Upper lobe of left lung (tissue), 6 donors: ENCODE measurements around the gene MYO7A. TPM values are rescaled to one million over a fixed set of nuclear protein-coding genes. Genes with fewer than 3 reads are reported as not detected.
A peak's percentile ranks its signal among the peaks of the same experiment; 100 is the strongest.

Source experiments
- ATAC-seq, 2 donors: fragments of 200-7000 bp; cut with Tn5 transposase; one replicate each; pipeline ENCODE4 v1.9.1; 2022; ENCODE audit warnings: mild to moderate bottlenecking in 2 of 2, moderate library complexity in 2 of 2; ENCODE audit not compliant: low FRiP score in 2 of 2
- DNase-seq, 2 donors: peaks; one replicate each; pipeline ENCODE4 v3.0.0-alpha.2; 2019 to 2020
- H3K27ac ChIP-seq, 4 donors: fragments of 200-600 bp; sonication (generic); one replicate each; pipeline ENCODE4 v1.5.1; 2016 to 2019
- H3K27me3 ChIP-seq, 4 donors: fragments of 200-600 bp; sonication (generic); one replicate each; pipeline ENCODE4 v1.5.1; 2017 to 2019
- H3K36me3 ChIP-seq, 4 donors: fragments of 200-600 bp; sonication (generic); one replicate each; pipeline ENCODE4 v1.5.1; 2016 to 2019
- H3K4me1 ChIP-seq, 4 donors: fragments of 200-600 bp; sonication (generic); one replicate each; pipeline ENCODE4 v1.5.1; 2018 to 2019
- H3K4me3 ChIP-seq, 4 donors: fragments of 200-600 bp; sonication (generic); one replicate each; pipeline ENCODE4 v1.5.1; 2017 to 2019; ENCODE audit warnings: mild to moderate bottlenecking in 2 of 4, moderate library complexity in 1 of 4
- H3K9me3 ChIP-seq, 4 donors: fragments of 200-600 bp; sonication (generic); one replicate each; pipeline ENCODE4 v1.5.1; 2018 to 2019
- EP300 ChIP-seq, 4 donors: sonication (generic); formaldehyde crosslinking; IDR thresholded peaks; one replicate each; pipeline ENCODE4 v1.5.1; 2017; ENCODE audit warnings: antibody characterized with exemption in 4 of 4, control low read depth in 2 of 4
- POLR2A ChIP-seq, 4 donors: fragments of 450-650 bp; IDR thresholded peaks; one replicate each; pipeline ENCODE4 v1.5.1; 2016 to 2017; ENCODE audit warnings: antibody characterized with exemption in 4 of 4, mild to moderate bottlenecking in 2 of 4
- POLR2AphosphoS5 ChIP-seq, 2 donors: sonication (generic); formaldehyde crosslinking; IDR thresholded peaks; one replicate each; pipeline ENCODE4 v1.5.1; 2017; ENCODE audit warnings: antibody characterized with exemption in 2 of 2
- WGBS, 2 donors: methylation state at CpG; one replicate each; pipeline ENCODE4 v1.1.5; 2017 to 2018; 5-methylcytosine and 5-hydroxymethylcytosine counted together
- total RNA-seq, 6 donors: library from RNA; depleted of rRNA in 4 of 6; stranded (reverse); fragments of >200 nt in 4 of 6; gene quantifications; one replicate each; pipeline versions ENCODE4 v1.1.0 to v1.2.1, GENCODE V29; 2016 to 2021
- TF ChIP-seq, protein P1 (sequence below), 6 experiments: fragments of 450-650 bp in 4 of 6; fragments of 200-600 bp in 2 of 6; sonication (generic) in 2 of 6; IDR thresholded peaks; one replicate each; pipeline ENCODE4 v1.5.1; 2016 to 2019; ENCODE audit warnings: antibody characterized with exemption in 6 of 6
- donor health status: DM: no; HTN: no; CAD: no; lungs with moderate emphysema.
- donor health status: DM: no; HTN: yes; CAD: no; lungs with severe emphysema.

Gene MYO7A
- total RNA-seq, 6 donors from 2014 or later: 2.4 to 27.2 (median 6.2) TPM

DNA sequence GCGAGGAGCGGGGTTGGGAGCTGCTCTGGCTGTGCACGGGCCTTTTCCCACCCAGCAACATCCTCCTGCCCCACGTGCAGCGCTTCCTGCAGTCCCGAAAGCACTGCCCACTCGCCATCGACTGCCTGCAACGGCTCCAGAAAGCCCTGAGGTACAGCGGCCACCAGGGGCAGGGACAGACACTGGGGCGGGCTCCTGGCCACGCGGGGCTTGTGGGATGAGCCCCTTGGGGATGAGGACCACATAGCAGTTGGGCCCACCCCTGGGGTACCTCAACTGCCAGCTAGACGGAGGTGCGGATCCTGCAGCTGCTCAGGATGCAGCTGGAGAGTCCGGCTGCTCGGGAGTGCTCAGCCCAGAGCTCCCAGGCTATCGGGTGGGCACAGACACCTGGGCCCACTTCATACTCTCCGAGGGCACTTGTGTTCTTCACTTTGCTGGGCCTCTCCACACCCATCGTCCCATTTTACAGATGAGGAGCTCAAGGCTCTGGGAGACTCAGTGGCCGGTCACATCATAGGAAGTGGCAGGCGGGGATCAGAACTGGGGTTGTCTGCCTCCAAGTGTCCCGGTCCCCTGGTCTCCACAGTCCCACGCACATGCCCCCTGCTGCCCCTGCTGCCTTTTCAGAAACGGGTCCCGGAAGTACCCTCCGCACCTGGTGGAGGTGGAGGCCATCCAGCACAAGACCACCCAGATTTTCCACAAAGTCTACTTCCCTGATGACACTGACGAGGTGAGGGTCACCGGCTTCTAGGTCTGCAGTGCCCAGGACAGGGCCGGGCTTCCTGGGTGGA is 77.6 kb downstream of the MYO7A start:
- DNase-seq: peak in 1 of 2 donors; percentile 80
- ATAC-seq: no peak
- Histone ChIP-seq H3K4me3 (no peak overlapping the region), H3K27me3 (no peaks in the 10 kb centered on the region), H3K27ac (no peak overlapping the region), H3K9me3 (no peaks in the 10 kb centered on the region), H3K36me3 (no peaks in the 10 kb centered on the region), H3K4me1 (no peaks in the 10 kb centered on the region)
- 76 to 91% methylated on average over 17 to 20 of the region's 30 CpGs for WGBS, 2 donors
- no peak for TF ChIP-seq EP300 (IDR thresholded peaks at IDR 0.05)
- no peak for TF ChIP-seq POLR2A (IDR thresholded peaks at IDR 0.05)
- TF ChIP-seq POLR2AphosphoS5 (IDR thresholded peaks at IDR 0.05): no peak
- TF ChIP-seq, protein P1, sequence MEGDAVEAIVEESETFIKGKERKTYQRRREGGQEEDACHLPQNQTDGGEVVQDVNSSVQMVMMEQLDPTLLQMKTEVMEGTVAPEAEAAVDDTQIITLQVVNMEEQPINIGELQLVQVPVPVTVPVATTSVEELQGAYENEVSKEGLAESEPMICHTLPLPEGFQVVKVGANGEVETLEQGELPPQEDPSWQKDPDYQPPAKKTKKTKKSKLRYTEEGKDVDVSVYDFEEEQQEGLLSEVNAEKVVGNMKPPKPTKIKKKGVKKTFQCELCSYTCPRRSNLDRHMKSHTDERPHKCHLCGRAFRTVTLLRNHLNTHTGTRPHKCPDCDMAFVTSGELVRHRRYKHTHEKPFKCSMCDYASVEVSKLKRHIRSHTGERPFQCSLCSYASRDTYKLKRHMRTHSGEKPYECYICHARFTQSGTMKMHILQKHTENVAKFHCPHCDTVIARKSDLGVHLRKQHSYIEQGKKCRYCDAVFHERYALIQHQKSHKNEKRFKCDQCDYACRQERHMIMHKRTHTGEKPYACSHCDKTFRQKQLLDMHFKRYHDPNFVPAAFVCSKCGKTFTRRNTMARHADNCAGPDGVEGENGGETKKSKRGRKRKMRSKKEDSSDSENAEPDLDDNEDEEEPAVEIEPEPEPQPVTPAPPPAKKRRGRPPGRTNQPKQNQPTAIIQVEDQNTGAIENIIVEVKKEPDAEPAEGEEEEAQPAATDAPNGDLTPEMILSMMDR (IDR thresholded peaks at IDR 0.05): no peak

DNA sequence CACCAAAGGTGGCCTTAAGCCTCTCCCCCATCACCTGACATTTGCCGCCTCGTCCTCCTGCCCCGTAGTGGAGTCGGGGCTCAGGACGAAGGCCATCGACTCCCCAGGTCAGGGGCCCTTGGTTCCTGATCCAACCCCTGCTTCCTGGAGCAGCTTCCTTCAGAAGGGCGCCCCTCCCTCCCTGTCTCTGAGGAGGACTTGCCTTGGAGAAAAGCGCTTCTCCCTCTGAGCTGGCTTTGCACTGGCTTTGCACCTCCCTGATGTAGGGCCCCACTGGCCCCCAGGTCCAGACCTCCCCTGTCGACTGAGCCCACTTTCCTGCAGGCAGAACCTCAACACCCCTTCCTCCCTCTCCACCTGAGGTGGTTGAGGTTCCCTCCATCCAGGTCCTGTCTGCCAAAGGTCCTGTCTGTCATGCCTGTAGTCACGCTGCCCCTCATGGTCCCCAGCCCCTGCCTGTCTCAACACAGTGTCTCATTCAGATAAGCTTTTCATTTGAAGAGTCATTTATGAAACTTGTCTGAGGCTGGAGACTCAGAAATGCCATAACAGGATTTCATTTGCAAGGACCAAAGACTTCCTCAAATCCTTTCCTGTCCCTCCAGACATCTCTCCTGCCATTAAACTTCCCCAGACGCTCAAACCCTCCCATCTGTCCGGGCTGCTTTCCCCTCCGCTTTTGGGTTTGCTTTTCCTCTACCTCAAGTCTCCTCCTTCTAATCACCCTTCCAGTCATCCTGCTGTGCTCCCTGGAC is 78.4 kb downstream of the MYO7A start:
- no peak overlapping the region for H3K27ac ChIP-seq
- H3K36me3 ChIP-seq: no peaks in the 10 kb centered on the region
- H3K4me1 ChIP-seq: no peaks in the 10 kb centered on the region
- H3K9me3 ChIP-seq: no peaks in the 10 kb centered on the region
- 66% methylated on average over 13 of the region's 13 CpGs for WGBS, 2 donors
- ATAC-seq (no peak), DNase-seq (no peak)
- no peaks in the 10 kb centered on the region for H3K27me3 ChIP-seq
- TF ChIP-seq, protein P1 (IDR thresholded peaks at IDR 0.05): no peak
- no peak for TF ChIP-seq EP300 (IDR thresholded peaks at IDR 0.05)
- TF ChIP-seq POLR2AphosphoS5 (IDR thresholded peaks at IDR 0.05): no peak
- TF ChIP-seq POLR2A (IDR thresholded peaks at IDR 0.05): no peak
- no peak overlapping the region for H3K4me3 ChIP-seq

DNA sequence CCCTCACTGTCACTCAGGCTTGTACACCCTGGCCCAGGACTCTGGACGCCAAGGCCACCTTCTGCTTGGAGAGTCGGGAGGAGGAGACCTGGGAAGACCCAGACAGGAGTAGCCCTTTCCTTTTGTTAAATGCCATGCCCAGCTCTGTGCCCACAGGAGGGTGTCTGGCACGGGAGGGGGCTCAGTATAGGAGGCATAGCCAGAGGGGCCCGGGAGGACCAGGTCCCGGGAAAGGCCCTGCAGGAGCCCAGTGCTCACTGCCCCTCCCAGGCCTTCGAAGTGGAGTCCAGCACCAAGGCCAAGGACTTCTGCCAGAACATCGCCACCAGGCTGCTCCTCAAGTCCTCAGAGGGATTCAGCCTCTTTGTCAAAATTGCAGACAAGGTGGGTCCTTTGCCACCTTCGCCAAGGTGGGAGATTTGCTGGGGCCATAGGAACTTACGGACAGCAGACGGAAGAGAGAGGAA is 79.0 kb downstream of the MYO7A start:
- 81% methylated on average over 9 to 10 of the region's 10 CpGs for WGBS, 2 donors
- Histone ChIP-seq H3K36me3 (no peaks in the 10 kb centered on the region), H3K4me1 (no peaks in the 10 kb centered on the region), H3K4me3 (no peak overlapping the region), H3K9me3 (no peaks in the 10 kb centered on the region), H3K27ac (no peak overlapping the region), H3K27me3 (no peaks in the 10 kb centered on the region)
- no peak for ATAC-seq
- TF ChIP-seq EP300 (IDR thresholded peaks at IDR 0.05): no peak
- no peak for TF ChIP-seq POLR2A (IDR thresholded peaks at IDR 0.05)
- TF ChIP-seq, protein P1 (IDR thresholded peaks at IDR 0.05): no peak
- no peak for TF ChIP-seq POLR2AphosphoS5 (IDR thresholded peaks at IDR 0.05)
- peak in 1 of 2 donors; percentile 27 for DNase-seq

DNA sequence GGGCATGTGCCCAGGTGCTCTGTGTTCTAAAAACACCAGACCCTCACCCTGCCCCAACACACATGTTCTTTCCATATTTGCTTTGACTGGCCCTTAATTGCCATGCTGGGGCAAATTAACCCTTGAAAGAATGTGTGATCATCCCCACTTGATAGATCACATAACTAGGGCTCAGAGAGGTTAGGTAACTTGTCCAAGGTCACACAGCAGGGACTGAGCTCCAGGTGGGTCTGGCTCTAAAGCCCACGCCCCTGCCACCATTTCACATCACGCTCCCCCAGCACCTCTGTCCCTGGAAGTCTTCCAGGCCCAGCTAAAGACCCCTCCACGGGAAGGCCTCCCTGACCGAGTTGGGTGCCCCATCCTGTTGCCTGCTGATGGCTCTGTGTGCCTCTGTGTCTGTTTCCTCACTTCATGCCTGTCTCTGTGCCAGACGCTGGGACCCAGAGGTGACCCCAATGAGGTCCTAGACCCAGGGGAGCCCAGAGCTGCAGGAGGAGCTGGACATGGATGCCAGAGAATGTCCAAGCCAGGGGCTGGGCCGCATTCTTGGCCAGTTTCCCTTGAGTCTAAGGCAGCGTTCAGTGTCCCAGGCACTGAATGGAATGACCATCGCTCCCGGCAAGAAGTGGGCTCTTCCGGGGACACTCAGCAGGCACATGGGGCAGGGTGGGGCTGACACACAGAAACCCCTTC is 79.7 kb downstream of the MYO7A start:
- no peaks in the 10 kb centered on the region for H3K4me1 ChIP-seq
- H3K4me3 ChIP-seq: no peak overlapping the region
- no peak for TF ChIP-seq POLR2A (IDR thresholded peaks at IDR 0.05)
- no peak for TF ChIP-seq EP300 (IDR thresholded peaks at IDR 0.05)
- TF ChIP-seq, protein P1 (IDR thresholded peaks at IDR 0.05): no peak
- no peak for TF ChIP-seq POLR2AphosphoS5 (IDR thresholded peaks at IDR 0.05)
- DNase-seq (peak in 1 of 2 donors; percentile 22), ATAC-seq (no peak)
- no peak overlapping the region for H3K27ac ChIP-seq
- no peaks in the 10 kb centered on the region for H3K9me3 ChIP-seq
- H3K36me3 ChIP-seq: no peaks in the 10 kb centered on the region
- no peaks in the 10 kb centered on the region for H3K27me3 ChIP-seq
- WGBS, 2 donors: 57 to 65% methylated on average over 6 to 10 of the region's 10 CpGs
